H4 (cell line): ENCODE data around the gene TMEM273. TPM values are rescaled to one million over a fixed set of nuclear protein-coding genes. Genes with fewer than 3 reads are reported as not detected.

Experiments used
- DNase-seq: peaks from one replicate; pipeline ENCODE4 v3.0.0-alpha.2; 2015; ENCODE audit warnings: low spot score
- total RNA-seq: library from RNA; depleted of rRNA; stranded (reverse); fragments of >200 nt; shearing (Covaris generic); gene quantifications from 2 replicates; pipeline ENCODE4 v1.2.3, GENCODE V29; 2014; rRNA removed

TMEM273 gene, protein sequence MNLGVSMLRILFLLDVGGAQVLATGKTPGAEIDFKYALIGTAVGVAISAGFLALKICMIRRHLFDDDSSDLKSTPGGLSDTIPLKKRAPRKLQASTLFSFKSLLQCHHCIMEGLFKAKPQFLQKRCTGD
- total RNA-seq: 0.48 and 5.2 TPM in 2 replicates

- DNase-seq: no peak
Measured at GRCh38 chr10:49187950-49188761, at the start of gene TMEM273. Gene TMEM273, minus strand, starts transcription at chr10:49188391. Its CDS starts 55 bp downstream, at chr10:49188336.

DNA sequence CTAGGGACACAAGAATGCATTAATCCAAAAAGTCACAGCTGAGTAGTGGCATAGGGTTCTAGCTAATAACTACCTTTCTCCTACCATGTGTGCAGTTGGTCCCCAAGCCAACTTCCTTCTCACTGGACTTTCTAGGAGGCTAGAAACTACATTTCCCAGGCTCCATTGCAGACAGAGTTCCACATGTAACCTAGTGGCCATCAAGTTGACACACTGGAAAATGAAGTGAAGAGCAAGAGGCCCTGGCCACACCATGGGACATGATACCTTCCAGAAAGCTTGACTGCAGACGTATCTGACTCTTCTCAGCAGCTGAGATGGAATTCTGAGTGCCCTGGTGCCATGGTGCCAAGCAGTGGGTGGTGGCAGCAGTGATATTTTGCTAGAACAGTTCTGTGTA, 49.8 kb upstream of the TMEM273 start:
- DNase-seq: no peak

GRCh38 chr10:49235392-49235791, 47.2 kb upstream of the TMEM273 start:
- no peak for DNase-seq

DNA sequence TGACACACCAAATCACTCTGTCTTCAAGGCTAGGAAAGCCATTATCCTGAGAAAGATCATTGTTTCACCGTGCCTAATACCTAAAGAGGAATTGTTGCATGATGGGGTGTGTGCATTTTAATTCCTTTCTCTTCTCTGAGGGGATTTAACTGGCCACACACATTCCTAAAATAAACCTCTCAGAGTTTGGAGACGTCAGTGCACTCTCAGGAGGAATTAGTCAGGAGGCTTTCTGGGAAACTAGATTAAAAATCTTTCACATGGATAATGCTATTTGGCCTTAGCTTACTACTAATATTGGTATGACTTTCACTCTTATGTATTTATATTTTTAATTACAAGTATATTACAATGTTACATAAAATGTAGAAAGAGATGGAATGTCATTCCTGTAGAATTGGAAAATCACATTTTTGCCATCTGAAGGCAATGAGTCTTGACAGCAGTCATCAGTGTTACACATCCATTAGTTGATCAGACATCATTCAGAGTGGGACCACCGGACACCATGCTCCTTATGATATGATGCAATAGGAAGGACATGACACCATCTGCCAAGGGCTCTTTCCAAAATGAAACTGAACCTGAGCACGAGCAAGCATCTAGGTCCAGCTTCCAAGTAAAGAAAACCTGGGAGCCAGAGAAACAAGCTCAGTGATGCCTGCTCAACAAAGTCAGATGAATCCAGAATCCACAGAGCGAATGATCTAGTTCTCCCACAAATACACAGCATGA, 43.1 kb upstream of the TMEM273 start:
- DNase-seq: no peak

DNA sequence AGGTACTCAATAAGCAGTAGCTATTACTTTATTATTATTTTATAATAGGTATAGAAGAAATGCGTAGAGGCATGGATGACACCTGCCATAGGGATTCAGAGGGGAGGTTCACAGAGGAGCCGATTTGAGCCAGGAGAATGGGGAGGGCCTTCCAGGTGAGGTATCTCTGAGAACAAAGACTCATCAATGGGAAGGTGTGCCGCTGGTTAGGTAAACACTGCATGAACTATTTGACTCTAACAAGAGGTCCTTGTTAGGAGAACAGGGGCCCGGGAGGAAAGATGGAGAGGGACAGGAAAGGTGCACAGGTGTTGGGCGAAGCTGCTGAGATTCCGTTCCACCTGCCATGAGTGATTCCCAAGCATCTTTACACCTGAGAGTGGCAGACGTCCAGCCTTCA, 41.8 kb upstream of the TMEM273 start:
- DNase-seq: no peak

DNA sequence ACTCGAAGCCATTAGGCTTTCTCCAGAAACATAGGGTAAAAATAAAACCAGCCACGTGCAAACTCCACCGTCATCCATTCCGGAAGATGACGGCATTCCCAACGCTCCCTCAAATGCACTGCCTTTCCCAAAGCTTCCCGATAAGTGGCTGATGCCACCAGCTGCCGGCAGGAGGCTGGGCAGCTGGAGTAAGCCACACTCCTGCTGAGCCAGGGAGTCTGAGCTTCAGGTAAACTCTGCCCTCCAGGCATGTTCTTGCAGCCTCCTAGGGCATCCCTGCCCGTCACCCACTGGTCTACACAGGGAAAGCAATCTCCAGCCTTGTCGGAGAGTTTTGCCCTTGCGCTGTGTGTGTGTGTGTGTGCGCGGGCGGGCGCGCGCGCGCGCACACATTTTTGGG, 40.5 kb upstream of the TMEM273 start:
- DNase-seq: no peak

GRCh38 chr10:49227406-49227805, 39.2 kb upstream of the TMEM273 start:
- DNase-seq: no peak

DNA sequence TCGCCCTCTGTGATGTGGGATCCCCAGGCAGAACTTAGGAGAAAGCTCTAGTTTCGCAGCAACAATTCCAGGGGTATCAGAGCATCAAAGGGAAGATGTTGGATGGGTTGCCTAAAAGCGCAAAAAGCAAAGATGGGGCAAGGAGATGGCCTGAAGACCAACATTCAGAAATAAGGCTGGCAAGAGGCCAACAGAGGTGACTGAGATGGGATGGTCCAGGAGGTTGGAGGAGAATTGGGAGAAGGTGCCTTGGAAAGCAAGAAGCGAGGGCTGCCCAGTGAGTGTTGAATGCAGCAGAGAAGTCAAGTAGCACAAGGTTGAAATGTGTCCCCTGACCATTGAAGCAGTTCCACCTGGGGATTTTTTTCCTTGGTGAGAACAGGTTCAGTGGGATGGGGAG, 38.4 kb upstream of the TMEM273 start:
- DNase-seq: no peak

DNA sequence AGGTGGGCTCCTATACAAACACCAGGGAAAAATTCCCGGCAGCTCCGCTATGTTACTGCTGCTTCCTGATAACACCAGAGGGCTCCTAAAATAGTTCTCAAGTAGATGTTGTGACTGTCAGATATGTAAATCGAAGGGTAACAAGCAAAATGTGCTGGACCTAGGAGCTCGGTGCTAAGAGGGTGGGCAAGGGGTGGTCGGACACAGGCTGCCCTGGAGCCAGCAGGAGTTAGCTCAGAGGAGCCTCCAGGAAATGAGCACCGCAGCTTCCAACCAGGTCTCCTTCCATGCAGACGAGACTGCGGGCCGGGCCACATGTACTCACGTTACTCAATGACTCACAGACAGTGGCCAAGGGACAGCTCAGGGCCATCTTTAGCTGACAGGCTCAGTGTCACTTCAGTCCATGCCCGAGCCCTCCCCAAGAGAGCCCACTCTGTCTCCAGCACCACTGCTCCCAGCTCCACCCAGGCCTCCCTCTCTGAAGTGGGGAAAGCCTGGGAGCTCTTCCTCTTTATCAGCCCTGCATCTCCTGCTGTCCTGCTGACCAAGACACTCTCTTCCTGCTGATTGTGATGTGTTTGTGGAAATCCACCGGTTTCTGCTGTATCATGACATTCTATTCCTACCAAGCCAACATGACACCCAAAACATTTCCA, 37.2 kb upstream of the TMEM273 start:
- DNase-seq: no peak

DNA sequence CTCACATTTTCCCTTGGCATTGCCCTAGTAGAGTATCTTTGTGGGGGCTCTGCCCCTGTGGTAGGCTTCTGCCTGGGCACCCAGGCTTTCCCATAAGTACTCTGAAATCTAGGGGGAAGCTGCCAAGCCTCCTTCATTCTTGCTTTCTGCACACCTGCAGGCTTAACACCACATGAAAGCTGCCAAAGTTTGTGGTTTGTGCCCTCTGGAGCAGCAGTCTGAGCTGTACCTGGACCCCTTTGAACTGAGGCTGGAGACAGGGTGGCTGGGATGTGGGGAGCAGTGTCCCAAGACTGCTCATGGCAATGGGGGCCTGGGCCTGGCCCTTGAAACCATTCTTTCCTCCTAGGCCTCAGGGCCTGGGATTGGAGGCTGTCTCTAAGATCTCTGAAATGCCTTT, 35.0 kb upstream of the TMEM273 start:
- no peak for DNase-seq

DNA sequence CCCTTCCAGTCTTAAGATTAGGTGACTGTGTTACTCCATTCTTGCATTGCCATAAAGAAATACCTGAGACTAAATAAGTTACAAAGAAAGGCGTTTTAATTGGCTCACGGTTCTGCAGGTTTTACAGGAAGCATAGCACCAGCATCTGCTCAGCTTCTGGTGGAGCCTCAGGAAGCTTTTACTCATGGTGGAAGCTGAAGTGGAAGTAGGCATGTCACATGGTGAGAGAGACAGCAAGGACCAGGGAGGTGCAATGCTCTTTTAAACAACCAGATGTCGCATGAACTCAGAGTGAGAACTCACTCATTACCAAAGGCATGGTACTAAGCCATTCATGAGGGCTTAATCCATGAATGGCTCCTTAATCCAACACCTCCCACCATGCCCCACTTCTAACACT, 34.0 kb upstream of the TMEM273 start:
- no peak for DNase-seq

- DNase-seq: no peak
Measured at GRCh38 chr10:49220679-49221078, 32.5 kb upstream of the TMEM273 start.

GRCh38 chr10:49220031-49220430, 31.8 kb upstream of the TMEM273 start:
- no peak for DNase-seq

- no peak for DNase-seq
Measured at GRCh38 chr10:49219248-49219647, 31.1 kb upstream of the TMEM273 start.

DNA sequence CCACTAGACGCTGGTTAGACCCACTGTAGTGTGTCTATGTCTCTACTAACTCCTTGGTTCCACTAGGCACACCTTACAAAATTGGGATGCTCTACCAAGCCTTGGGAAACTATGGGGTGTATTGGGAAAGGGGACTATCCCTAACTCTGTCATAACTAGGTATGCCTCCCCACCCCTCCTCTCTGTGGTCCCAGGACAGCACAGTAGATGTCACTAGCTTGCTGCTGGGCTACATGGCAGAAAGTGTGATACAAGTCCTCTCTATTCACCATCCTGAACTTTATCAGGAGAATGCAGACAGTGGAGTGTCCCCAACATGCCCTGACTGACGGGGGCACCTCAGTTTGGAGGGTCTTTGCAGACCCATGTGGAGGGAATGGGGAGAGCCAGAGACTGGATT, 30.3 kb upstream of the TMEM273 start:
- no peak for DNase-seq

DNA sequence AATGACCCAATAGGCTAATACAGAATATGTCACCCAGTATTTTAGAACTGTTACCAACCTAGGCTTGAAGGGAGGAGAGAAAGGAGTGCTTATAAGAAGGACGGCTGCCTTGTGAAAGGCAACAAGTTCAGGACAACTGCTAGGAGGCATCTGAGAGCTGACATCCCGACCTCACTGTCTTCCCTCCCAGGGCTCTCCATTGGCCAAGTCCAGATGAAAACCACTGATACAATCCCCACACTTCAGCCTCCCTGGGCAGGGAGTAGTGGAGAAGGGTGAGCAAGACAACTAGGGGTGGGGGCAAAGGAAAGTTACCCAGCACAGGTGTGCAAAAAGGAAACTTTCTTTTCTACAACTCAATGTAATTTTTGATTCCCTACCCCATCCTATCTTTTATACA, 29.5 kb upstream of the TMEM273 start:
- DNase-seq: no peak

DNA sequence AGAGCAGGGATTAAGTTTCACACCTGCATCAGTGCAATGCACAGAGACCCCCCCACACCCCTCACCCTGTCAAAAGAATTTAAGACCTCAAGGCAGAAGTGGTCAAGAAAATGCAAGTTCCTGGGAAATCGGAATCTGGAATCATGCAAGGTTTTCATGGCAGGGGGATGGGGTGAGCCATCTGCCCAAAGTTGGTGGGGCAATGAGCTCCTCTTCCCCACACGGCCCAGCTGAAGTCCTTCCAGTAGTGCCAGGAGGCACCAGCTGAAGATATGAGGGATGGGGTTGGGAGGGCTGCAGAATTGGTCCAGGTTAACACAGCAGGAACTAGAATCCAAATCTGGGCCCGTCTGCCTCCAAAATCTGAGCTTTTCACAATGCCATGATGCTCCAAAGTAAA, 25.0 kb upstream of the TMEM273 start:
- no peak for DNase-seq

DNA sequence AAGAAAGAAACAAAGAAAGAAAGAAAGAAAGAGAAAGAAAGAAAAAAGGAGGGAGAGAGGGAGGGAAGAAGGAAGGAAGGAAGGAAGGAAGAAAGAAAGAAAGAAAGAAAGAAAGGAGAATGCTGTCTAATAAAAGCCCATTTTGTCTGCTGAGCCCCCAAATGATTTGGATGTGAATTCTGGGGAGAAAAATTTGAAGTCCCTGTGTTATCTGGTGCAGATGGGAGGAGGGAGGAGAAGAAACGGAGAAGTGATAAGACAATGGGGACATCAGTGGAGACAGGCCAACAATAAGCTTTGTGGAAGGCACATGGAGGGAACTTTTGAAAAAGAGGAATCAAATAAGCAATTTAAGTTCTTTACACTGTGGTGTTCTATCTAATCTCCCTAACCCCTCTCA, 24.6 kb upstream of the TMEM273 start:
- no peak for DNase-seq

DNA sequence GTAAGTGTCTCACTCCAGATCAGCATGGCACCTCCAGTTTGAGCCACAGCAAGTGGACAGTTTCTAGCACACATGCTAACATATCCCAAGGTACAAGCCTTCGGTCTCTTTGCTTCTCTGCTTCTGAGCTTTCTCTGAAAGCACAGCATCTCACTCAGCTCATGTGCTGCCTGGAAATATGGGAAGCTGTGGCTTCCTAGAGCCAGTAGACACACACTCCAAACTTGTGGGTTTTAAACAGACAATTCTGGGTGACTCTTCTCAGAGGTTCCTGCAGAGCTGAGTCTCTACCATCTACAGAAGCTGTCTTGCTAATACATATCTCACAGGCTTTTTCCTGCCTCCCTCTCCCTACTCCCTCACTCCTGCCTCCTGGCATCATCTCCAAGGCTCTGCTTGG, 23.9 kb upstream of the TMEM273 start:
- DNase-seq: no peak

DNA sequence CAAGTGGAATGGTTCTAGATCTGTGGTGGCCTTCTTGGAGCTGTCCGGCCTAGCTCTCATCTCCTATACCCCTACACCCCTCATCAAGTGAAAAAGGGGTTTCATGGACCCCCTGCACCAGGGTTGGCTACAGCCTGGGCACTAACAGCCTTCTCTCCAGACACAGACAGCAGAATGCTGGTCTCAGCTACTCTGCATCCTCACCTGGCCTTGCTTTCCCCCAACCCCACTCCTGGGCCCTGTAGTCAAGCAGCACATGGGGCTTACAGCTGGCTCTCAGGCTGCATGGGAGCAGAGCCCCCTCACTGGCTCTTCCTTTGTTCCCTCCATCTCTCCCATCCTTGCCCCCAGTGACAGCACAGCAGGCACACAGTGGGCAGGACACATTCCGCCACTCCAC, 20.8 kb upstream of the TMEM273 start:
- no peak for DNase-seq

DNA sequence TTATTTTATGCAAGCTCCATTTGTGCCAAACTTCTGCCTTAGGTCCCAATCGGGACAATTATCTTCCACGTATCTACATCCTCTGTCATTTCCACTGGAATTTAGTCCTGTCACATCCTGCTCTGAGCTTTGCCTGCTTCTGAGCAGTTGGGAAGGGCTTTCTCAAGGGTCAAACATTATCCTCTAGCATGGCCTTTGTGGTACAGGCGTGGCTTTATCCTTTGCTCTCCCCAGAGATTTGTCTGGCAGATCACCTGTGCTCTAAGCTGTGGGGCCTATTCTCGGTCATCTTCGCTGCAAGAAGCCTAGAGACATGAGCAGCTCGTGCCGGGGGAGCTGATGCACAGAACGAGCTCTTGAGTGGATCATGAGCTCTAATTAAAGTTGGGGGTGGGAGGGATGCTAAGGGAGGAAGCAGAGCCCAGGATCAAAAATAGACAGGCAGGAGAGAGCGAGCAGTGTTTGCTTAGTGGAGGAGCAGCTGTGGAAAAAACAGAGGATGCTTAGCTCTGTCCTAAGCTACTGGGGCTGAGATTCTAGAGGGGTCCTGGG, 19.8 kb upstream of the TMEM273 start:
- DNase-seq: no peak

GRCh38 chr10:49207113-49207512, 18.9 kb upstream of the TMEM273 start:
- DNase-seq: no peak
